Esophagus squamous epithelium (tissue), 5 donors: Measurements from ENCODE around the gene CCL20. TPM values are rescaled to one million over a fixed set of nuclear protein-coding genes. Genes with fewer than 3 reads are reported as not detected.

Source experiments
- DNase-seq: peaks from one replicate; lab custom pipeline; 2025; lab: John Stamatoyannopoulos, UW
- H3K27ac ChIP-seq, 4 donors: fragments of 200-600 bp; sonication (generic); one replicate each; pipeline ENCODE4 v1.5.1; 2016 to 2019; ENCODE audit warnings: mild to moderate bottlenecking in 1 of 4
- H3K27me3 ChIP-seq, 4 donors: fragments of 200-600 bp; sonication (generic); 1 replicate in 3 of 4; 2 replicates in 1 of 4; pipeline versions ENCODE4 v1.5.1 to v1.6.0; 2017 to 2021; ENCODE audit warnings: antibody characterized with exemption in 1 of 4
- H3K36me3 ChIP-seq, 3 donors: fragments of 200-600 bp; sonication (generic); one replicate each; pipeline ENCODE4 v1.5.1; 2016 to 2019
- H3K4me1 ChIP-seq, 3 donors: fragments of 200-600 bp; sonication (generic); one replicate each; pipeline ENCODE4 v1.5.1; 2017 to 2019
- H3K4me3 ChIP-seq, 4 donors: fragments of 200-600 bp; sonication (generic); 1 replicate in 3 of 4; 2 replicates in 1 of 4; pipeline ENCODE4 v1.5.1; 2016 to 2019; ENCODE audit warnings: mild to moderate bottlenecking in 2 of 4, moderate library complexity in 1 of 4
- H3K9me3 ChIP-seq, 3 donors: fragments of 200-600 bp; sonication (generic); one replicate each; pipeline ENCODE4 v1.5.1; 2016 to 2019
- CTCF ChIP-seq, 6 experiments: fragments of 450-650 bp in 4 of 6; fragments of 200-600 bp in 2 of 6; sonication (generic) in 2 of 6; IDR thresholded peaks; one replicate each; pipeline ENCODE4 v1.5.1; 2016 to 2019; ENCODE audit warnings: antibody characterized with exemption in 6 of 6, mild to moderate bottlenecking in 4 of 6, moderate library complexity in 4 of 6
- POLR2A ChIP-seq, 4 donors: fragments of 450-650 bp; IDR thresholded peaks; one replicate each; pipeline ENCODE4 v1.6.1; 2017; ENCODE audit warnings: antibody characterized with exemption in 4 of 4, mild to moderate bottlenecking in 4 of 4, moderate library complexity in 3 of 4
- WGBS, 2 donors: methylation state at CpG; one replicate each; pipeline ENCODE4 v1.1.5; 2018; 5-methylcytosine and 5-hydroxymethylcytosine counted together
- intact Hi-C: fragments of 100-400 bp; cut with DNase I; formaldehyde crosslinking; loops from one replicate; pipeline ENCODE4 v1.15.0; 2022
- total RNA-seq, 4 donors: library from RNA; depleted of rRNA; stranded (reverse); fragments of >200 nt; gene quantifications; one replicate each; pipeline ENCODE4 v1.1.0, GENCODE V29; 2016
- donor health status: DM: yes; HTN: yes; CAD: no.

Gene CCL20
- total RNA-seq, 4 donors from 2014 or later, result 1.9 to 57.2 (median 8.5) TPM

- no peaks in the 10 kb centered on the region for H3K27me3 ChIP-seq
- H3K9me3 ChIP-seq, result no peaks in the 10 kb centered on the region
- H3K4me1 ChIP-seq, result no peaks in the 10 kb centered on the region
- DNase-seq, result no peak
- H3K4me3 ChIP-seq, result no peak overlapping the region
- no peak overlapping the region for H3K27ac ChIP-seq
- no peaks in the 10 kb centered on the region for H3K36me3 ChIP-seq
- intact Hi-C loops, result no loop called here
- TF ChIP-seq CTCF (IDR thresholded peaks at IDR 0.05), result no peak
- TF ChIP-seq POLR2A (IDR thresholded peaks at IDR 0.05), result no peak
- 85 to 88% methylated on average over 5 of the region's 5 CpGs for WGBS, 2 donors
Measured at GRCh38 chr2:227772197-227772661, 41.4 kb upstream of the CCL20 start.

GRCh38 chr2:227772932-227773331, 40.7 kb upstream of the CCL20 start:
- DNase-seq, result no peak
- intact Hi-C loops, result no loop called here
- 28 to 36% methylated on average over 2 of the region's 2 CpGs for WGBS, 2 donors
- no peak overlapping the region for H3K4me3 ChIP-seq
- H3K27ac ChIP-seq, result no peak overlapping the region
- H3K36me3 ChIP-seq, result no peaks in the 10 kb centered on the region
- no peaks in the 10 kb centered on the region for H3K9me3 ChIP-seq
- TF ChIP-seq POLR2A (IDR thresholded peaks at IDR 0.05) (no peak), CTCF (IDR thresholded peaks at IDR 0.05) (no peak)
- no peaks in the 10 kb centered on the region for H3K27me3 ChIP-seq
- no peaks in the 10 kb centered on the region for H3K4me1 ChIP-seq

- WGBS, 2 donors, result 64 to 65% methylated on average over 12 of the region's 15 CpGs
- no peak for DNase-seq
- intact Hi-C loops, result no loop called here
Measured at GRCh38 chr2:227774011-227774624, 39.5 kb upstream of the CCL20 start.

GRCh38 chr2:227774895-227775842, 38.5 kb upstream of the CCL20 start:
- no peak overlapping the region for H3K4me3 ChIP-seq
- intact Hi-C loops, result no loop called here
- WGBS, 2 donors, result 79 to 80% methylated on average over 6 of the region's 6 CpGs
- no peaks in the 10 kb centered on the region for H3K4me1 ChIP-seq
- no peak overlapping the region for H3K27ac ChIP-seq
- H3K27me3 ChIP-seq, result no peaks in the 10 kb centered on the region
- no peak for DNase-seq
- H3K36me3 ChIP-seq, result no peaks in the 10 kb centered on the region
- no peaks in the 10 kb centered on the region for H3K9me3 ChIP-seq
- TF ChIP-seq POLR2A (IDR thresholded peaks at IDR 0.05) (no peak), CTCF (IDR thresholded peaks at IDR 0.05) (no peak)

More at GRCh38 chr2:227774011-227774624, 39.5 kb upstream of the CCL20 start:
- Histone ChIP-seq H3K4me3 (no peak overlapping the region), H3K36me3 (no peaks in the 10 kb centered on the region), H3K9me3 (no peaks in the 10 kb centered on the region), H3K4me1 (no peaks in the 10 kb centered on the region), H3K27ac (no peak overlapping the region), H3K27me3 (no peaks in the 10 kb centered on the region)
- no peak for TF ChIP-seq POLR2A (IDR thresholded peaks at IDR 0.05)
- peak in 1 of 6 experiments; percentile 37 for TF ChIP-seq CTCF (IDR thresholded peaks at IDR 0.05)
